Hepatocyte (in vitro differentiated cells): ENCODE data around the gene MRGPRX2. TPM values are rescaled to one million over a fixed set of nuclear protein-coding genes. Genes with fewer than 3 reads are reported as not detected.

ENCODE experiments used
- DNase-seq: peaks from one replicate; pipeline ENCODE4 v3.0.0-alpha.2; 2016; ENCODE audit warnings: low spot score
- H2AFZ ChIP-seq: fragments of 200-600 bp; sonication (generic); 2 replicates; pipeline ENCODE4 v1.6.0; 2016; ENCODE audit warnings: antibody characterized with exemption, mild to moderate bottlenecking
- H3K27ac ChIP-seq: fragments of 200-600 bp; sonication (generic); 2 replicates; pipeline ENCODE4 v1.5.1; 2016; ENCODE audit warnings: mild to moderate bottlenecking
- H3K27me3 ChIP-seq: fragments of 200-600 bp; sonication (generic); 2 replicates; pipeline ENCODE4 v1.6.1; 2016
- H3K36me3 ChIP-seq: fragments of 200-600 bp; sonication (generic); replicated peaks from 2 replicates; pipeline ENCODE4 v1.5.1; 2016; ENCODE audit warnings: low read depth; ENCODE audit not compliant: insufficient read depth
- H3K4me1 ChIP-seq: fragments of 200-600 bp; sonication (generic); 2 replicates; pipeline ENCODE4 v1.5.1; 2016; ENCODE audit warnings: mild to moderate bottlenecking, moderate library complexity; ENCODE audit not compliant: insufficient read depth
- H3K4me2 ChIP-seq: fragments of 200-600 bp; sonication (generic); 2 replicates; pipeline ENCODE4 v1.6.0; 2016
- H3K4me3 ChIP-seq: fragments of 200-600 bp; sonication (generic); 2 replicates; pipeline ENCODE4 v1.5.1; 2016; ENCODE audit warnings: mild to moderate bottlenecking
- H3K79me2 ChIP-seq: fragments of 200-600 bp; sonication (generic); 2 replicates; pipeline ENCODE4 v1.6.0; 2017; ENCODE audit warnings: mild to moderate bottlenecking
- H3K9me2 ChIP-seq: fragments of 200-600 bp; sonication (generic); replicated peaks from 2 replicates; pipeline ENCODE4 v1.6.0; 2017; ENCODE audit warnings: mild to moderate bottlenecking; ENCODE audit not compliant: insufficient read depth
- H3K9me3 ChIP-seq: fragments of 200-600 bp; sonication (generic); 2 replicates; pipeline ENCODE4 v1.5.1; 2016; ENCODE audit warnings: low read depth, mild to moderate bottlenecking
- H4K20me1 ChIP-seq: fragments of 200-600 bp; sonication (generic); 2 replicates; pipeline ENCODE4 v1.6.0; 2016; ENCODE audit warnings: mild to moderate bottlenecking; ENCODE audit not compliant: insufficient read depth, poor library complexity, severe bottlenecking
- CTCF ChIP-seq: fragments of 200-600 bp; sonication (generic); IDR thresholded peaks from 2 replicates; pipeline ENCODE4 v1.5.1; 2016; ENCODE audit warnings: antibody characterized with exemption, mild to moderate bottlenecking; ENCODE audit not compliant: poor library complexity
- EZH2 ChIP-seq: fragments of 200-600 bp; sonication (generic); IDR thresholded peaks from 2 replicates; pipeline ENCODE4 v1.6.1; 2016; ENCODE audit warnings: antibody characterized with exemption, mild to moderate bottlenecking, borderline replicate concordance
- EZH2phosphoT487 ChIP-seq: fragments of 200-600 bp; sonication (generic); IDR thresholded peaks from one replicate; pipeline ENCODE4 v1.6.1; 2018; ENCODE audit warnings: antibody characterized with exemption, mild to moderate bottlenecking, low read depth, moderate library complexity; ENCODE audit not compliant: unreplicated experiment, severe bottlenecking
- WGBS: methylation state at CpG from one replicate; pipeline ENCODE4 v1.1.6; 2016; ENCODE audit warnings: low lambda C conversion rate; ENCODE audit errors: missing lambda C conversion rate; 5-methylcytosine and 5-hydroxymethylcytosine counted together
- polyA plus RNA-seq: library from polyadenylated mRNA; unstranded; fragments of >200 nt; fragmentation: Nextera tagmentation; extraction: Ambion mirVana; gene quantifications from 2 replicates; pipeline ENCODE4 v1.2.1, GENCODE V29; 2016
- total RNA-seq: library from RNA; depleted of rRNA; stranded (reverse); fragments of >200 nt; gene quantifications from 2 replicates; pipeline ENCODE4 v1.2.3, GENCODE V29; 2014

The MRGPRX2 gene
- total and polyA plus RNA-seq, 2 experiments from 2014 or later = not detected

DNA sequence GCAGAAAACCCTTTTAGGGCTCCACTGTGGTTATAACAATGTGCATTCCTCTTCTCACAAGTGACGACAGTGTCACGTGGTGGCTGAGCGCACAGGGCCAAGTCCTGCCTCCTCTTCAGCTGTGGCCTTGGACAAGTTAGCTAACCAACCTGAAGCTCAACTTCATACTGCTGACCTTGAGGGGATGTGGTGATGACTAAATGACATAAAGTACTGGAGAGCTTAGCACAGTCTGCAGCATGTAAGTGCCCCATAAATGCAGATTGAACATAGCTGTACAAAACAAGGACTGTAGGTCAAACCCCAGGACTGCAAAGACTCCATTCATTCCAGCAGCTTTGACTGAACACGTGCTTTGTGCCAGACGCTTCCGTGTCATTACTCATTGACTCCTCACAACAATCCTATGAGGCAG lies 20.1 kb upstream of the MRGPRX2 start:
- peak; percentile 25 for DNase-seq
- Histone ChIP-seq H3K4me2 (no peak overlapping the region), H3K4me3 (no peak overlapping the region), H3K27ac (no peak overlapping the region), H3K4me1 (no peaks in the 10 kb centered on the region), H2AFZ (no peak overlapping the region), H3K9me2 (no peaks in the 10 kb centered on the region), H3K27me3 (no peaks in the 10 kb centered on the region), H4K20me1 (no peaks in the 10 kb centered on the region), H3K36me3 (no peaks in the 10 kb centered on the region), H3K79me2 (no peaks in the 10 kb centered on the region), H3K9me3 (no peaks in the 10 kb centered on the region)
- WGBS = 85% methylated on average over 6 of the region's 6 CpGs
- TF ChIP-seq EZH2phosphoT487 (no peak), EZH2 (no peak), CTCF (no peak)

DNA sequence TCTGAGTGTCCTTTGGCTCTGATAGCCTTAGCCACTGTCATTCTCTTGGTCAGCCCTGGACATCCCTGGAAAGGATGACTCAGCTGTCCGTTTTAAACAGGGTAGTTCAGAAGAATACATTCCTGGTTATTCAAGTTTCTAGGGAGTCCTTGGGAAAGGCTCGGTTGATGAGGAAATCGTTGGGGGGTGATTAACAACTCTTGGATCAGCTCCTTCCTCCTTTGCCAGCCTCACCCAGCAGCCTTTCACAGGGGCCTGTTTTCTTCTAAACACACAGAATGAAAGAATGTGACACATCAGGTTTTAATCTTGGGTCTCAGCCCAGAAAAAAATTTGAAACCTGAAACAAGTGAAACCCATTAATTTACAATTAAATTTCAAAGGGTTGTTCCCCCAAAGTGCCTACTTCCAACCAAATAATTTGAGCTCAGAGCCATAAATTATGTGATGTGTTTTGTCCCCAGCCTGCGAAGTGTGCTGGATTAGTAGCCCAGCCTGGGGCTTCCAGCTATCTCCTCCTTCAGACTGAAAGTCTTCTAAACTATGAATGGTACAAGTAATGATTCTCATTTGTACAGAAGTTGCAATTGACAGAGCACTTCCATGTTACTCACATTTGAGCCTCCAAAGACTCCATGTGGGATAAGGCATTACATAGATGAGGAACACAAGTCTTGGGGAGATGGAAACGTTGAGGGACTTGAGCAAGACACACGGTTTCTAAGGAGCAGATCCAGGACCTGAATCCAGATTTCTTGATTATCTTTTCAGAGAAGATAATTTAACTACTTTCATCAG lies 19.3 kb upstream of the MRGPRX2 start:
- no peaks in the 10 kb centered on the region for H3K79me2 ChIP-seq
- no peaks in the 10 kb centered on the region for H3K27me3 ChIP-seq
- H3K4me2 ChIP-seq = no peak overlapping the region
- peak; percentile 19 for DNase-seq
- TF ChIP-seq EZH2phosphoT487 (no peak), CTCF (no peak), EZH2 (no peak)
- H3K36me3 ChIP-seq = no peaks in the 10 kb centered on the region
- H3K27ac ChIP-seq = peak overlapping the region; percentile 14
- H3K4me1 ChIP-seq = no peaks in the 10 kb centered on the region
- no peak overlapping the region for H3K4me3 ChIP-seq
- WGBS = 60% methylated on average over 6 of the region's 6 CpGs
- H3K9me2 ChIP-seq = no peaks in the 10 kb centered on the region
- no peak overlapping the region for H2AFZ ChIP-seq
- no peaks in the 10 kb centered on the region for H4K20me1 ChIP-seq
- H3K9me3 ChIP-seq = no peaks in the 10 kb centered on the region

- Histone ChIP-seq H3K4me3 (no peak overlapping the region), H3K4me2 (no peak overlapping the region), H2AFZ (no peak overlapping the region), H3K9me2 (no peaks in the 10 kb centered on the region), H3K27ac (no peak overlapping the region), H3K9me3 (no peaks in the 10 kb centered on the region), H3K4me1 (no peaks in the 10 kb centered on the region), H3K79me2 (no peaks in the 10 kb centered on the region), H3K27me3 (no peaks in the 10 kb centered on the region), H4K20me1 (no peaks in the 10 kb centered on the region), H3K36me3 (no peaks in the 10 kb centered on the region)
- no peak for DNase-seq
- TF ChIP-seq EZH2phosphoT487 (no peak), EZH2 (no peak), CTCF (no peak)
These were observed 17.4 kb upstream of the MRGPRX2 start for GRCh38 chr11:19077965-19078364.
